SK-N-SH (cell line): ENCODE data around the gene FAM171A2. TPM values are rescaled to one million over a fixed set of nuclear protein-coding genes. Genes with fewer than 3 reads are reported as not detected.

ENCODE experiments used
- CTCF ChIA-PET: fragments of 300-600, 350-600 bp; formaldehyde crosslinking; extraction: SDS; loops from one replicate; lab custom pipeline; 2021; lab: Yijun Ruan, JAX
- POLR2A ChIA-PET: fragments of 350-600 bp; sonication (Branson Sonifier 250); formaldehyde crosslinking; extraction: SDS; loops from one replicate; lab custom pipeline; 2020; ENCODE audit warnings: antibody characterized with exemption, inconsistent platforms; lab: Yijun Ruan, JAX
- DNase-seq: peaks from one replicate; pipeline ENCODE4 v3.0.0; 2012
- H2AFZ ChIP-seq: fragments of 200-600 bp; sonication (generic); 2 replicates; pipeline ENCODE4 v1.8.1; 2016; ENCODE audit warnings: antibody characterized with exemption, mild to moderate bottlenecking, low read depth
- H3F3A ChIP-seq: fragments of 200-600 bp; sonication (generic); replicated peaks from 2 replicates; pipeline ENCODE3; 2016; ENCODE audit warnings: antibody characterized with exemption, mild to moderate bottlenecking; ENCODE audit not compliant: insufficient read depth
- H3K27ac ChIP-seq, 2 experiments: fragments of 200-500 bp in 1 of 2; fragments of 200-600 bp in 1 of 2; sonication (Bioruptor generic) in 1 of 2; sonication (generic), shearing (Covaris generic) in 1 of 2; 2 replicates each; pipeline versions ENCODE4 v1.5.1 to v1.6.1; 2014 to 2016; ENCODE audit warnings: low read depth in 2 of 2, inconsistent platforms in 1 of 2, low read length in 1 of 2, mild to moderate bottlenecking in 1 of 2, mixed read lengths in 1 of 2
- H3K27me3 ChIP-seq: fragments of 200-600 bp; sonication (generic), shearing (Covaris generic); 2 replicates; pipeline ENCODE4 v1.6.1; 2016; ENCODE audit warnings: mixed run types; ENCODE audit not compliant: insufficient read depth
- H3K36me3 ChIP-seq, 2 experiments: fragments of 200-500 bp in 1 of 2; fragments of 200-600 bp in 1 of 2; sonication (Bioruptor generic) in 1 of 2; sonication (generic) in 1 of 2; replicated peaks in 1 of 2; 2 replicates each; pipeline versions ENCODE3 to v1.5.1; 2014 to 2016; ENCODE audit warnings: low read length in 1 of 2, mild to moderate bottlenecking in 1 of 2; ENCODE audit not compliant: insufficient read depth in 2 of 2, control insufficient read depth in 1 of 2
- H3K4me1 ChIP-seq, 2 experiments: fragments of 200-500 bp in 1 of 2; fragments of 200-600 bp in 1 of 2; sonication (Bioruptor generic) in 1 of 2; sonication (generic), shearing (Covaris generic) in 1 of 2; 2 replicates each; pipeline versions ENCODE4 v1.5.1 to v1.6.1; 2014 to 2016; ENCODE audit warnings: low read depth in 1 of 2, low read length in 1 of 2, mixed run types in 1 of 2; ENCODE audit not compliant: insufficient read depth in 2 of 2, control insufficient read depth in 1 of 2
- H3K4me2 ChIP-seq: fragments of 200-600 bp; sonication (generic), shearing (Covaris generic); 2 replicates; pipeline ENCODE4 v1.6.1; 2017; ENCODE audit warnings: mixed run types
- H3K4me3 ChIP-seq, 2 experiments: fragments of 200-500 bp in 1 of 2; fragments of 200-600 bp in 1 of 2; sonication (Bioruptor generic) in 1 of 2; sonication (generic), shearing (Covaris generic) in 1 of 2; 2 replicates each; pipeline versions ENCODE4 v1.5.1 to v1.8.1; 2014 to 2016; ENCODE audit warnings: low read depth in 2 of 2, inconsistent platforms in 1 of 2, low read length in 1 of 2, mild to moderate bottlenecking in 1 of 2, mixed read lengths in 1 of 2, moderate library complexity in 1 of 2
- H3K79me2 ChIP-seq: fragments of 200-600 bp; sonication (generic); 2 replicates; pipeline ENCODE4 v1.8.1; 2017; ENCODE audit warnings: mild to moderate bottlenecking; ENCODE audit not compliant: insufficient read depth
- H3K9ac ChIP-seq: fragments of 200-600 bp; sonication (generic); 2 replicates; pipeline ENCODE4 v1.6.1; 2017; ENCODE audit warnings: mixed run types
- H3K9me2 ChIP-seq: fragments of 200-600 bp; sonication (generic); 2 replicates; pipeline ENCODE4 v1.6.1; 2017; ENCODE audit warnings: mixed run types
- H3K9me3 ChIP-seq: fragments of 200-600 bp; sonication (generic); 2 replicates; pipeline ENCODE4 v1.6.1; 2017; ENCODE audit warnings: mixed run types, mild to moderate bottlenecking, moderate library complexity
- H4K20me1 ChIP-seq: fragments of 200-600 bp; sonication (generic); 2 replicates; pipeline ENCODE4 v1.6.1; 2017; ENCODE audit warnings: mild to moderate bottlenecking, mixed run types; ENCODE audit not compliant: insufficient read depth
- GABPA ChIP-seq: IDR thresholded peaks from 2 replicates; pipeline ENCODE4 v1.4.0; 2012; ENCODE audit warnings: low read depth, mild to moderate bottlenecking
- JUND ChIP-seq: IDR thresholded peaks from 2 replicates; pipeline ENCODE4 v1.4.0; 2012
- RAD21 ChIP-seq: IDR thresholded peaks from 2 replicates; pipeline ENCODE4 v1.6.1; 2012; ENCODE audit warnings: mild to moderate bottlenecking, low read length
- RCOR1 ChIP-seq: fragments of 150-350 bp; IDR thresholded peaks from 2 replicates; pipeline ENCODE4 v1.6.1; 2017; ENCODE audit warnings: antibody characterized with exemption, low read length
- TCF12 ChIP-seq: IDR thresholded peaks from 2 replicates; pipeline ENCODE4 v1.4.0; 2012
- TEAD4 ChIP-seq: IDR thresholded peaks from 2 replicates; pipeline ENCODE4 v1.4.0; 2012; ENCODE audit warnings: mild to moderate bottlenecking, borderline replicate concordance; ENCODE audit not compliant: insufficient read depth
- YY1 ChIP-seq: IDR thresholded peaks from 2 replicates; pipeline ENCODE4 v1.4.0; 2012; ENCODE audit warnings: low read depth, mild to moderate bottlenecking
- WGBS: methylation state at CpG from one replicate; pipeline ENCODE4 v1.1.6; 2017; ENCODE audit warnings: low lambda C conversion rate; 5-methylcytosine and 5-hydroxymethylcytosine counted together
- polyA plus RNA-seq, 3 experiments: library from polyadenylated mRNA; depleted of rRNA; stranded (reverse); fragments of >200 nt; gene quantifications; 2 replicates each; pipeline ENCODE4 v1.2.3, GENCODE V29; 2012
- TF ChIP-seq, protein P1 (sequence below): fragments of 200-600 bp; sonication (generic); IDR thresholded peaks from 2 replicates; pipeline ENCODE4 v1.6.1; 2017; ENCODE audit warnings: antibody characterized with exemption, mild to moderate bottlenecking, moderate library complexity
- TF ChIP-seq, protein P2 (sequence below): fragments of 150-350 bp; IDR thresholded peaks from 2 replicates; pipeline ENCODE4 v1.6.1; 2017; ENCODE audit warnings: antibody characterized with exemption, low read length, low read depth, borderline replicate concordance
- TF ChIP-seq, protein P3 (sequence below): IDR thresholded peaks from 2 replicates; pipeline ENCODE4 v1.4.0; 2012; ENCODE audit warnings: low read depth
- TF ChIP-seq, protein P4 (sequence below): IDR thresholded peaks from 2 replicates; pipeline ENCODE4 v1.4.0; 2012; ENCODE audit warnings: low read depth, borderline replicate concordance

Gene FAM171A2
- polyA plus RNA-seq, 1 of the 3 experiments (the other 2 are of a cell fraction), result 4.9 TPM

DNA sequence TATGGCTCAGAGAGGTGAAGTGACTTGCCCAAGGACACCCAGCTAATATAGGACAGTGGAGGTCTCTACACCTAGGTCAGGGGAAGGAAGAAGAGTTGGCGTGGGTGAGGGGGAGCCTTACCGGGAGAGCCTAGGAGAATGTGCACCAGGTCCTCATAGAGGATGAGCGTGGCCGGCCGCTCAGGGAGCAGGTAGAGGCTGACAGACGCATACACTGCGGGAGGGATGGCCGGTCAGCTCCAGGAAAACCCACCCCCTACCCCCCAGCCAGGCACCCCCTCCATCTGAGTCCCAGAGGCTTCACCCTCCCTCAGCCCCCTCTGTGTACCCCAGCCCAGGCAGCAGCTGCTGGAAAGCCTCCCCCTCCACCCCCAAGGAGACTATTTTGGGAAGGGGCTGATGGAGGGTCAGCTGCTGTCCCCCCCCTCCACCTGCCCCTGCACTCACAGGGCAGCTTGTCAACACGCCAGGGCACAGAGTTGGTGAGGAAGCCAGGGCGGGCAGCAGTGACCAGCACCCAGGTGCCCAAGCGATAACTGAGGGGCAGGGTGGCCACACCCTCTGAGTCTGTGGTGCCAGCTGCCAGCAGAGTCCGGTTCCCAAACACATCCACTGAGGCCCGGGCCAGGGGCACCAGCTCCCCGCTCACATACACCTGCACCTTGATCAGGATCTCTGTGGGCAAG lies 4.1 kb downstream of the FAM171A2 start:
- Histone ChIP-seq H2AFZ (no peak overlapping the region), H3K4me2 (no peak overlapping the region), H3K79me2 (peaks cover 7% of the 10 kb centered on the region; the same call in 1 of the 2 replicates), H3K4me3 (no peak overlapping the region), H3K4me1 (peaks cover 3 to 22% of the 10 kb centered on the region in 2 experiments; a peak in 1 of 4 replicates), H3K9me2 (no peaks in the 10 kb centered on the region), H3K27me3 (no peaks in the 10 kb centered on the region), H3F3A (no peaks in the 10 kb centered on the region), H3K36me3 (peaks cover 0 to 2% of the 10 kb centered on the region in 2 experiments), H3K9me3 (no peaks in the 10 kb centered on the region), H4K20me1 (peaks cover 11% of the 10 kb centered on the region; the same call in 1 of the 2 replicates), H3K27ac (no peak overlapping the region), H3K9ac (no peak overlapping the region)
- CTCF ChIA-PET, result interaction anchor here (0.6 to 7.6 kb wide), 6 partner anchors 8 to 156 kb away, joined by 3 to 85 read pairs (median 12); partner anchors contain the start of gene GRN
- WGBS, result 90% methylated on average over 8 of the region's 14 CpGs
- POLR2A ChIA-PET, result interaction anchor here (1.3 kb wide), 1 partner anchor 14 kb away, joined by 3 read pairs; no protein-coding TSS in a partner anchor
- no peak for TF ChIP-seq JUND
- TF ChIP-seq, protein P1, sequence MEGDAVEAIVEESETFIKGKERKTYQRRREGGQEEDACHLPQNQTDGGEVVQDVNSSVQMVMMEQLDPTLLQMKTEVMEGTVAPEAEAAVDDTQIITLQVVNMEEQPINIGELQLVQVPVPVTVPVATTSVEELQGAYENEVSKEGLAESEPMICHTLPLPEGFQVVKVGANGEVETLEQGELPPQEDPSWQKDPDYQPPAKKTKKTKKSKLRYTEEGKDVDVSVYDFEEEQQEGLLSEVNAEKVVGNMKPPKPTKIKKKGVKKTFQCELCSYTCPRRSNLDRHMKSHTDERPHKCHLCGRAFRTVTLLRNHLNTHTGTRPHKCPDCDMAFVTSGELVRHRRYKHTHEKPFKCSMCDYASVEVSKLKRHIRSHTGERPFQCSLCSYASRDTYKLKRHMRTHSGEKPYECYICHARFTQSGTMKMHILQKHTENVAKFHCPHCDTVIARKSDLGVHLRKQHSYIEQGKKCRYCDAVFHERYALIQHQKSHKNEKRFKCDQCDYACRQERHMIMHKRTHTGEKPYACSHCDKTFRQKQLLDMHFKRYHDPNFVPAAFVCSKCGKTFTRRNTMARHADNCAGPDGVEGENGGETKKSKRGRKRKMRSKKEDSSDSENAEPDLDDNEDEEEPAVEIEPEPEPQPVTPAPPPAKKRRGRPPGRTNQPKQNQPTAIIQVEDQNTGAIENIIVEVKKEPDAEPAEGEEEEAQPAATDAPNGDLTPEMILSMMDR, result no peak
- TF ChIP-seq GABPA, result no peak
- TF ChIP-seq, protein P2, sequence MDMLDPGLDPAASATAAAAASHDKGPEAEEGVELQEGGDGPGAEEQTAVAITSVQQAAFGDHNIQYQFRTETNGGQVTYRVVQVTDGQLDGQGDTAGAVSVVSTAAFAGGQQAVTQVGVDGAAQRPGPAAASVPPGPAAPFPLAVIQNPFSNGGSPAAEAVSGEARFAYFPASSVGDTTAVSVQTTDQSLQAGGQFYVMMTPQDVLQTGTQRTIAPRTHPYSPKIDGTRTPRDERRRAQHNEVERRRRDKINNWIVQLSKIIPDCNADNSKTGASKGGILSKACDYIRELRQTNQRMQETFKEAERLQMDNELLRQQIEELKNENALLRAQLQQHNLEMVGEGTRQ, result no peak
- no peak for TF ChIP-seq RAD21
- no peak for TF ChIP-seq YY1
- no peak for TF ChIP-seq RCOR1
- TF ChIP-seq, protein P3, sequence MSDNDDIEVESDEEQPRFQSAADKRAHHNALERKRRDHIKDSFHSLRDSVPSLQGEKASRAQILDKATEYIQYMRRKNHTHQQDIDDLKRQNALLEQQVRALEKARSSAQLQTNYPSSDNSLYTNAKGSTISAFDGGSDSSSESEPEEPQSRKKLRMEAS, result no peak
- TF ChIP-seq TCF12, result no peak
- TF ChIP-seq, protein P4, sequence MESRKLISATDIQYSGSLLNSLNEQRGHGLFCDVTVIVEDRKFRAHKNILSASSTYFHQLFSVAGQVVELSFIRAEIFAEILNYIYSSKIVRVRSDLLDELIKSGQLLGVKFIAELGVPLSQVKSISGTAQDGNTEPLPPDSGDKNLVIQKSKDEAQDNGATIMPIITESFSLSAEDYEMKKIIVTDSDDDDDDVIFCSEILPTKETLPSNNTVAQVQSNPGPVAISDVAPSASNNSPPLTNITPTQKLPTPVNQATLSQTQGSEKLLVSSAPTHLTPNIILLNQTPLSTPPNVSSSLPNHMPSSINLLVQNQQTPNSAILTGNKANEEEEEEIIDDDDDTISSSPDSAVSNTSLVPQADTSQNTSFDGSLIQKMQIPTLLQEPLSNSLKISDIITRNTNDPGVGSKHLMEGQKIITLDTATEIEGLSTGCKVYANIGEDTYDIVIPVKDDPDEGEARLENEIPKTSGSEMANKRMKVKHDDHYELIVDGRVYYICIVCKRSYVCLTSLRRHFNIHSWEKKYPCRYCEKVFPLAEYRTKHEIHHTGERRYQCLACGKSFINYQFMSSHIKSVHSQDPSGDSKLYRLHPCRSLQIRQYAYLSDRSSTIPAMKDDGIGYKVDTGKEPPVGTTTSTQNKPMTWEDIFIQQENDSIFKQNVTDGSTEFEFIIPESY, result no peak
- no peak for TF ChIP-seq TEAD4
- DNase-seq, result peak; percentile 12
